Measurements from ENCODE around the gene BRD4. TPM values are rescaled to one million over a fixed set of nuclear protein-coding genes. Genes with fewer than 3 reads are reported as not detected.
A peak's percentile ranks its signal among the peaks of the same experiment; 100 is the strongest.

The BRD4 gene
- total RNA-seq, 1 experiment from 2014 or later, result 189 TPM

DNA sequence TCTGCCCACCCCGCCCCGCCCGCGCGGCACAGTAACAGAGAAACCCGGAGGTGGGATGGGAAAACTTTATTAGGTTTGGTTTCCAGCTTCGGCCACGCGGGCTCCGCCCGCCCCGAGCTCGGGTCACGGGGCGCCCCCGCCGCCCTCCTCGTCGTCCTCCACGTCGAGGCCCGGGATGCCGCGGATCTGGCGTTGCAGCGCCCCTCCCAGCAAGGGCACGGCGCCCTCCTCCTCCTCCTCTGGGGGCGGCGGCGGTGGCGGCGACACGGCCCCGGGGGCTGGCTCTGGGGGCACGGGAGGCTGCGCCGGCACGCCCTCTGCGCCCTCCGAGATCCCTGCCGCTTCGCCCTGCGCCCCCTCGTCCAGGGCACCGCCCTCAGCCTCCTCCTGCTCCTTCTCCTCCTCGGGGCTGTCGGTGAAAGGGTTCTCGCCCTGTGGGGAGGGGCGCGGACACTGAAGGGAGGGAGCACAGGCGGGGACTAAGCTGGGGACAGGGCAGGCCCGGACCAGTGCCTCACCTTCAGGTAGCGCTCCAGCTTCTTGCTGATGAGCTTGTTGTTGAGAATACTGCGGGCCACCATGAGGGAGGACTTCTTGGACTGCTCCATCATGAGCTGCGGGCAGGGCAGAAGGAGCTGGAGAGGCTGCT, 47.8 kb upstream of the BRD4 start:
- Mint-ChIP-seq H3K4me3 (ENCODE audit: unreplicated experiment) (peak overlapping the region; percentile 97), H3K4me1 (ENCODE audit: insufficient read depth, unreplicated experiment) (peaks cover 21% of the 10 kb centered on the region), H3K27ac (ENCODE audit: low read depth, unreplicated experiment) (peak overlapping the region; percentile 94), H3K27me3 (ENCODE audit: insufficient read depth, unreplicated experiment) (no peaks in the 10 kb centered on the region), H3K9me3 (ENCODE audit: unreplicated experiment) (no peaks in the 10 kb centered on the region), H3K36me3 (ENCODE audit: insufficient read depth, unreplicated experiment) (peaks cover 61% of the 10 kb centered on the region)
- ChIA-PET POLR2A (interaction anchor here (0.6 to 5.4 kb wide), 28 partner anchors 8 to 1835 kb away, joined by 3 to 108 read pairs (median 4); partner anchors contain the start of genes AKAP8L, BRD4 and USE1), CTCF (interaction anchor here (0.6 to 1.4 kb wide), 8 partner anchors 60 to 695 kb away, joined by 3 to 4 read pairs (median 3); no protein-coding TSS in a partner anchor)
- TF ChIP-seq, protein P1, sequence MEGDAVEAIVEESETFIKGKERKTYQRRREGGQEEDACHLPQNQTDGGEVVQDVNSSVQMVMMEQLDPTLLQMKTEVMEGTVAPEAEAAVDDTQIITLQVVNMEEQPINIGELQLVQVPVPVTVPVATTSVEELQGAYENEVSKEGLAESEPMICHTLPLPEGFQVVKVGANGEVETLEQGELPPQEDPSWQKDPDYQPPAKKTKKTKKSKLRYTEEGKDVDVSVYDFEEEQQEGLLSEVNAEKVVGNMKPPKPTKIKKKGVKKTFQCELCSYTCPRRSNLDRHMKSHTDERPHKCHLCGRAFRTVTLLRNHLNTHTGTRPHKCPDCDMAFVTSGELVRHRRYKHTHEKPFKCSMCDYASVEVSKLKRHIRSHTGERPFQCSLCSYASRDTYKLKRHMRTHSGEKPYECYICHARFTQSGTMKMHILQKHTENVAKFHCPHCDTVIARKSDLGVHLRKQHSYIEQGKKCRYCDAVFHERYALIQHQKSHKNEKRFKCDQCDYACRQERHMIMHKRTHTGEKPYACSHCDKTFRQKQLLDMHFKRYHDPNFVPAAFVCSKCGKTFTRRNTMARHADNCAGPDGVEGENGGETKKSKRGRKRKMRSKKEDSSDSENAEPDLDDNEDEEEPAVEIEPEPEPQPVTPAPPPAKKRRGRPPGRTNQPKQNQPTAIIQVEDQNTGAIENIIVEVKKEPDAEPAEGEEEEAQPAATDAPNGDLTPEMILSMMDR (IDR thresholded peaks at IDR 0.05; ENCODE audit: unreplicated experiment), result no peak
- intact Hi-C loops (cut with micrococcal nuclease), result loop anchor here (2.0 to 5.0 kb wide), 2 partner anchors 39 to 203 kb away; partner anchors contain the start of gene AKAP8L
- DNase-seq (ENCODE audit: unreplicated experiment), result peak; percentile 61
- BruUV-seq (replicated peaks), result no TSS peak

DNA sequence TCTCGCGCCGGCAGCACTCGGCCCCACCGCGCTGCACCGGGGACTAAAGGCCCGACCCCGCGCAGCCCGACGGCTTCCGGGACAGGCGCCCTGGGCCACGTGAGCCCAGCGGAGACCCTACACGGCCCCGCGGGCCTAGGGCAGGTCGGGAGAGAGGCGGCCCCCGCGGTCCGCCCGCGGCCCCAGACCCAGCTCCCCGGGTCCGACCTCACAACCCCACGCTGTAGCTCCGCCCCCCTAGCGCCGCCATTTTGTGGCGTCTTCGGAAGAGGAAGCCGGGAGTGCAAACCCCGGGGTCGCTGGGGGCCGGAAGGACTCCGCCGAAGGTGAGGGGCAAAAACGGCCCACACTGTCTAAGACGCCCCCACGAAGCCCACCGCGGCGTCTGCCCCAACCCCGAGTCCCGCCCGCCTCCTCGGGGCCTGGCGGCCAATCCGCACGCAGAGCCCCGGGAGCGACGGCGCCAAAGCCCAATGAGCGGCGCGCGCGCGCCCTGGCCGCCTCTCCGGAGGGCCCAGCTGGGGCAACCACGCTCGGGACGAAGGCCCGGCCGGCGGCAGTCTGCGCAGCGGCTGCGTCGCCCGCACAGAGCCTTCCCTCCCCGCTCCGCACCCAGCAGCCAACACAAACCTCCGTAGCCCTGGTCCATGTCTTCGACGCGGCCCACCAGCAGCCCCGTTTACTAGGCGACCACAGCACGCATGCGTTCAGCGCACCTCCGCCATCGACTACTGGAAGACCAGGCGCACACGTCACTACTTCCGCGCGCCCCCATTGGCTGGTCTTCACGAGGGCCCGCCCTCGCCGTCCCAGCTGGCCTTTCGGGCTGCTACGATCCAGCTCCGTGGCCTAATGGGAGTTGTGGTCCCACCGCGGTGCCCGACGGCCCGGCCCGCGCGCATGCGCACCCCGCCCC, 47.0 kb upstream of the BRD4 start, which contains the start of gene AKAP8:
Gene AKAP8, minus strand, starts transcription at position 705 of the 916 bp plus-strand sequence. Its CDS starts 56 bp downstream, at position 649.
- H3K9me3 Mint-ChIP-seq (ENCODE audit: unreplicated experiment), result no peaks in the 10 kb centered on the region
- peak; percentile 99 for DNase-seq (ENCODE audit: unreplicated experiment)
- intact Hi-C loops (cut with micrococcal nuclease), result loop anchor here (2.0 to 5.0 kb wide), 2 partner anchors 39 to 202 kb away; partner anchors contain the start of gene AKAP8L
- peaks cover 21% of the 10 kb centered on the region for H3K4me1 Mint-ChIP-seq (ENCODE audit: insufficient read depth, unreplicated experiment)
- CTCF ChIA-PET, result interaction anchor here (0.5 to 1.8 kb wide), 12 partner anchors 34 to 1054 kb away, joined by 3 to 5 read pairs (median 4); partner anchors contain the start of genes AKAP8L and FAM32A
- peak within 1 kb of the TSS; percentile 94 for H3K27ac Mint-ChIP-seq (ENCODE audit: low read depth, unreplicated experiment)
- peak within 1 kb of the TSS; percentile 97 for H3K4me3 Mint-ChIP-seq (ENCODE audit: unreplicated experiment)
- TF ChIP-seq, protein P1 (IDR thresholded peaks at IDR 0.05; ENCODE audit: unreplicated experiment), result no peak
- no peaks in the 10 kb centered on the region for H3K27me3 Mint-ChIP-seq (ENCODE audit: insufficient read depth, unreplicated experiment)
- peaks cover 69% of the 10 kb centered on the region for H3K36me3 Mint-ChIP-seq (ENCODE audit: insufficient read depth, unreplicated experiment)
- TSS peak; percentile 39 for BruUV-seq (replicated peaks)
- POLR2A ChIA-PET, result interaction anchor here (0.6 to 5.4 kb wide), 36 partner anchors 8 to 1835 kb away, joined by 3 to 108 read pairs (median 4); partner anchors contain the start of genes AKAP8L, BRD4 and USE1

DNA sequence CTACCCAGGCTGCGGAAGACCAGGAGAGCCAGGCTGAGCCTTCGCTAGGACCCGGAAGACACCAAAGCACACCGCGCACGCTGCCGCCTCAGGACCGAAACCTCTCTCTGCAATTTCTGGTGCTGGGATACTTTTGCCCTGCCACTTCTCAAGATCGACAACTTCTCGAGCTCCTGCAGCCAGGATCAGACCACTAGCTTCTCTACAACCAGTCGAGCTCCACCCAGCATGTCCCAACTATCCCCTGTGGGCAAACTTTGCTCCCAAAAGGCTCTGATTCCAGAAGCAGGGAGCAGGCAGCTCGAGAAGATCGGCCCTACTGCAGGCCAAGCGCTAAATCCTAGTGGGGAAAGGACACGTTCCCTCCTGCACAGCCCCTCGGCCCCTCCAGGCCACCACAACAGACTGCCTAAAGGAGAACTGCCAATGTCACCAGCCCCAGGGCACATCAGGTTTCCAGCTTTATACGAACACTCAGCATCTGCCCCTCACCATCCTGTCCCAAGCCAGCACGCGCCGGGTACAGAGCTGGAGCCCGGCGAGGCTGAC, 46.3 kb upstream of the BRD4 start:
- intact Hi-C loops (cut with micrococcal nuclease), result loop anchor here (1.0 to 5.0 kb wide), 4 partner anchors 40 to 201 kb away; partner anchors contain the start of gene AKAP8L
- Mint-ChIP-seq H3K27me3 (ENCODE audit: insufficient read depth, unreplicated experiment) (no peaks in the 10 kb centered on the region), H3K36me3 (ENCODE audit: insufficient read depth, unreplicated experiment) (peaks cover 72% of the 10 kb centered on the region), H3K4me3 (ENCODE audit: unreplicated experiment) (peak overlapping the region; percentile 97), H3K9me3 (ENCODE audit: unreplicated experiment) (no peaks in the 10 kb centered on the region), H3K4me1 (ENCODE audit: insufficient read depth, unreplicated experiment) (peaks cover 21% of the 10 kb centered on the region), H3K27ac (ENCODE audit: low read depth, unreplicated experiment) (peak overlapping the region; percentile 94)
- ChIA-PET CTCF (interaction anchor here (0.5 to 1.8 kb wide), 16 partner anchors 17 to 1643 kb away, joined by 3 to 5 read pairs (median 3); partner anchors contain the start of genes AKAP8L and FAM32A), POLR2A (interaction anchor here (0.6 to 5.4 kb wide), 27 partner anchors 9 to 700 kb away, joined by 3 to 108 read pairs (median 4); partner anchors contain the start of genes AKAP8L and BRD4)
- BruUV-seq (replicated peaks), result TSS peak; percentile 33
- DNase-seq (ENCODE audit: unreplicated experiment), result peak; percentile 63
- TF ChIP-seq, protein P1 (IDR thresholded peaks at IDR 0.05; ENCODE audit: unreplicated experiment), result no peak
